ENCODE measurements around the gene RIOK1.

RIOK1 gene

DNA sequence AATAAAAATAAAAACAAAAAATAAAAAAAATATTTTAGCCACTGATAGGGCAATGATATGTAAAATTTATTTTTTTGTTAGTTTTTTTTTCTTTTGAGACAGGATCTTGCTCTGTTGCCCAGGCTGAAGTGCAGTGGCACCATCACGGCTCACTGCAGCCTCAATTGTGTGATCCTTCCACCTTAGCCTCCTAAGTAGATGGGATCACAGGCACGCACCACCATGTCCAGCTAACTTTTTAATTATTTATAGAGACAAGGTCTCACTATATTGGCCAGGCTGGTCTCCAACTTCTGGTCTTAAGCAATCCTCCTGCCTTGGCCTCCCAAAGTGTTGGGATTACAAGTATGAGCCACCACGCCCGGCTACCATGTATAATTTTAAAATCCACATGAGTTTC lies 59.4 kb downstream of the RIOK1 start:
- H3K9me3 ChIP-seq (replicated peaks; ENCODE audit: insufficient read depth, low read length) = no peaks in the 10 kb centered on the region
- H3K27ac ChIP-seq (ENCODE audit: low read length) = no peak overlapping the region
- no peaks in the 10 kb centered on the region for H3K4me1 ChIP-seq (ENCODE audit: low read length)
- H3K27me3 ChIP-seq (replicated peaks; ENCODE audit: insufficient read depth, low read length) = no peaks in the 10 kb centered on the region
- no peaks in the 10 kb centered on the region for H3K79me2 ChIP-seq (ENCODE audit: low read length)
- TF ChIP-seq EZH2 (optimal IDR thresholded peaks at IDR 0.05; ENCODE audit: low read depth, low read length) (no peak), EZH2phosphoT487 (IDR thresholded peaks at IDR 0.05; ENCODE audit: low read length) (no peak)
- TF ChIP-seq, protein P1, sequence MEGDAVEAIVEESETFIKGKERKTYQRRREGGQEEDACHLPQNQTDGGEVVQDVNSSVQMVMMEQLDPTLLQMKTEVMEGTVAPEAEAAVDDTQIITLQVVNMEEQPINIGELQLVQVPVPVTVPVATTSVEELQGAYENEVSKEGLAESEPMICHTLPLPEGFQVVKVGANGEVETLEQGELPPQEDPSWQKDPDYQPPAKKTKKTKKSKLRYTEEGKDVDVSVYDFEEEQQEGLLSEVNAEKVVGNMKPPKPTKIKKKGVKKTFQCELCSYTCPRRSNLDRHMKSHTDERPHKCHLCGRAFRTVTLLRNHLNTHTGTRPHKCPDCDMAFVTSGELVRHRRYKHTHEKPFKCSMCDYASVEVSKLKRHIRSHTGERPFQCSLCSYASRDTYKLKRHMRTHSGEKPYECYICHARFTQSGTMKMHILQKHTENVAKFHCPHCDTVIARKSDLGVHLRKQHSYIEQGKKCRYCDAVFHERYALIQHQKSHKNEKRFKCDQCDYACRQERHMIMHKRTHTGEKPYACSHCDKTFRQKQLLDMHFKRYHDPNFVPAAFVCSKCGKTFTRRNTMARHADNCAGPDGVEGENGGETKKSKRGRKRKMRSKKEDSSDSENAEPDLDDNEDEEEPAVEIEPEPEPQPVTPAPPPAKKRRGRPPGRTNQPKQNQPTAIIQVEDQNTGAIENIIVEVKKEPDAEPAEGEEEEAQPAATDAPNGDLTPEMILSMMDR (IDR thresholded peaks at IDR 0.05; ENCODE audit: low read length) = no peak
- no peak overlapping the region for H2AFZ ChIP-seq (ENCODE audit: low read length)
- no peak overlapping the region for H3K4me3 ChIP-seq (ENCODE audit: low read length)
- H3K9me2 ChIP-seq (replicated peaks; ENCODE audit: insufficient read depth, low read length) = no peaks in the 10 kb centered on the region
- no peaks in the 10 kb centered on the region for H3F3A ChIP-seq (ENCODE audit: insufficient read depth, low read length)
- no peak for DNase-seq
- no peaks in the 10 kb centered on the region for H4K20me1 ChIP-seq (ENCODE audit: insufficient read depth, low read length)
- no peak overlapping the region for H3K9ac ChIP-seq (ENCODE audit: low read length)
- no peaks in the 10 kb centered on the region for H3K36me3 ChIP-seq (replicated peaks; ENCODE audit: insufficient read depth, low read length)
- H3K4me2 ChIP-seq (ENCODE audit: low read depth, low read length) = no peak overlapping the region

DNA sequence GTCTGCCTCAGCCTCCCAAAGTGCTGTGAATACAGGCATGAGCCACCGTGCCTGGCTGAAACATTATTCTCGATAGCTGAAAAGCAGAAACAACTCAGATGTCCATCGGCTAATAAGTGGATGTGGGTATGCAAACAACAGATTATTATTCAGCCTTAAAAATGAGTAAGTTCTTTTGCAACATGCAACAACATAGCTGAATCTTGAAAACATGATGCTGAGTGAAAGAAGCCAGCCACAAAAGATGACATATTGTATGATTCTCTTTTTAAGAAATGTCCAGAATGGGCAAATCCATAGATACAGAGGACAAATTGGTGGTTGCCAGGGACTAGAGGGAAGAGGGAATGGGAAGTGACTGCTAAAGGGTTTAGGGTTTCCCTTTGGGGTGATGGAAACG lies 61.7 kb downstream of the RIOK1 start:
- no peak overlapping the region for H3K27ac ChIP-seq (ENCODE audit: low read length)
- DNase-seq = no peak
- H3K9me3 ChIP-seq (replicated peaks; ENCODE audit: insufficient read depth, low read length) = no peaks in the 10 kb centered on the region
- H3K27me3 ChIP-seq (replicated peaks; ENCODE audit: insufficient read depth, low read length) = no peaks in the 10 kb centered on the region
- H3K79me2 ChIP-seq (ENCODE audit: low read length) = no peaks in the 10 kb centered on the region
- no peak overlapping the region for H3K9ac ChIP-seq (ENCODE audit: low read length)
- H2AFZ ChIP-seq (ENCODE audit: low read length) = no peak overlapping the region
- H3F3A ChIP-seq (ENCODE audit: insufficient read depth, low read length) = no peaks in the 10 kb centered on the region
- TF ChIP-seq, protein P1 (IDR thresholded peaks at IDR 0.05; ENCODE audit: low read length) = no peak
- TF ChIP-seq EZH2phosphoT487 (IDR thresholded peaks at IDR 0.05; ENCODE audit: low read length) (no peak), EZH2 (optimal IDR thresholded peaks at IDR 0.05; ENCODE audit: low read depth, low read length) (no peak)
- no peak overlapping the region for H3K4me3 ChIP-seq (ENCODE audit: low read length)
- no peaks in the 10 kb centered on the region for H3K9me2 ChIP-seq (replicated peaks; ENCODE audit: insufficient read depth, low read length)
- H3K4me2 ChIP-seq (ENCODE audit: low read depth, low read length) = no peak overlapping the region
- H4K20me1 ChIP-seq (ENCODE audit: insufficient read depth, low read length) = no peaks in the 10 kb centered on the region
- no peaks in the 10 kb centered on the region for H3K36me3 ChIP-seq (replicated peaks; ENCODE audit: insufficient read depth, low read length)
- H3K4me1 ChIP-seq (ENCODE audit: low read length) = no peaks in the 10 kb centered on the region

DNA sequence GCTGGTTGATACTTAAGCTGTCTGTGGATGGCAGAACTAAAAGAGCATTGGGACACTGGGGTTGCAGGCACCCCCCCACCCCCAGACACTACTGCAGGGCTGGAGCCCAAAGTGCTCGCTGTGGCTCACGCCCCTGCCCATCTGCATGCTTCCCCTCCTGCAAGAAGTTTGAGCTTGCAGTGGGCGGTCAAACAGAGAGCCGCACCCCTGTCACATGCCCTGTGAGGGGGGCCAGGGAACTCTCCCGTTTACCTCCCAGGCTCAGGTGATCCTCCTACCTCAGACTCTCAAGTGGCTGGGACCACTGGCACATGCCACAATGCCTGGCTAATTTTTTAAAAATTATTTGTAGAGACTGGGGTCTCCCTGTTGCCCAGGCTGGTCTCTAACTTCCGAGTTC lies 63.3 kb downstream of the RIOK1 start:
- Histone ChIP-seq H3K9ac (ENCODE audit: low read length) (no peak overlapping the region), H3K9me3 (replicated peaks; ENCODE audit: insufficient read depth, low read length) (no peaks in the 10 kb centered on the region), H3K4me1 (ENCODE audit: low read length) (no peaks in the 10 kb centered on the region), H3K27ac (ENCODE audit: low read length) (no peak overlapping the region), H3K9me2 (replicated peaks; ENCODE audit: insufficient read depth, low read length) (no peaks in the 10 kb centered on the region), H3K27me3 (replicated peaks; ENCODE audit: insufficient read depth, low read length) (no peaks in the 10 kb centered on the region), H4K20me1 (ENCODE audit: insufficient read depth, low read length) (no peaks in the 10 kb centered on the region), H3F3A (ENCODE audit: insufficient read depth, low read length) (no peaks in the 10 kb centered on the region), H2AFZ (ENCODE audit: low read length) (no peak overlapping the region), H3K79me2 (ENCODE audit: low read length) (no peaks in the 10 kb centered on the region), H3K4me3 (ENCODE audit: low read length) (no peak overlapping the region), H3K4me2 (ENCODE audit: low read depth, low read length) (no peak overlapping the region), H3K36me3 (replicated peaks; ENCODE audit: insufficient read depth, low read length) (no peaks in the 10 kb centered on the region)
- no peak for DNase-seq
- TF ChIP-seq, protein P1 (IDR thresholded peaks at IDR 0.05; ENCODE audit: low read length) = no peak
- TF ChIP-seq EZH2 (optimal IDR thresholded peaks at IDR 0.05; ENCODE audit: low read depth, low read length) (no peak), EZH2phosphoT487 (IDR thresholded peaks at IDR 0.05; ENCODE audit: low read length) (no peak)

Data from MM.1S (cell line).